HG02798 (cell line): Measurements from ENCODE around the gene TCEA3.

Source experiments
- ATAC-seq: cut with Tn5 transposase; IDR thresholded peaks from one replicate; pipeline ENCODE4 v1.9.1; 2021; ENCODE audit warnings: mild to moderate bottlenecking; ENCODE audit not compliant: unreplicated experiment, poor library complexity

The TCEA3 gene

GRCh38 chr1:23448846-23449245 lies 24.3 kb upstream of the TCEA3 start:
- ATAC-seq, result no peak

- ATAC-seq, result no peak
Measured at GRCh38 chr1:23446661-23447310, 22.2 kb upstream of the TCEA3 start.

GRCh38 chr1:23444596-23445390 lies 20.2 kb upstream of the TCEA3 start:
- no peak for ATAC-seq

- no peak for ATAC-seq
Measured at GRCh38 chr1:23444104-23444533, 19.6 kb upstream of the TCEA3 start.

GRCh38 chr1:23442751-23443150 lies 18.2 kb upstream of the TCEA3 start:
- ATAC-seq, result no peak

- no peak for ATAC-seq
Measured at GRCh38 chr1:23441446-23442148, 17.0 kb upstream of the TCEA3 start.

GRCh38 chr1:23438545-23438944 lies 14.0 kb upstream of the TCEA3 start:
- no peak for ATAC-seq

- no peak for ATAC-seq
Measured at GRCh38 chr1:23437355-23437664, 12.8 kb upstream of the TCEA3 start.

- no peak for ATAC-seq
Measured at GRCh38 chr1:23436520-23437354, 12.2 kb upstream of the TCEA3 start.

- no peak for ATAC-seq
Measured at GRCh38 chr1:23434260-23434775, 9.8 kb upstream of the TCEA3 start.

- no peak for ATAC-seq
Measured at GRCh38 chr1:23433122-23433521, 8.6 kb upstream of the TCEA3 start.

- ATAC-seq, result no peak
Measured at GRCh38 chr1:23431431-23431830, 6.9 kb upstream of the TCEA3 start.

GRCh38 chr1:23430803-23431202 lies 6.3 kb upstream of the TCEA3 start:
- ATAC-seq, result no peak

- no peak for ATAC-seq
Measured at GRCh38 chr1:23428136-23428905, 3.8 kb upstream of the TCEA3 start.

GRCh38 chr1:23427550-23427949 lies 3.0 kb upstream of the TCEA3 start:
- no peak for ATAC-seq

GRCh38 chr1:23426828-23427227 lies 2.3 kb upstream of the TCEA3 start:
- ATAC-seq, result no peak

GRCh38 chr1:23425193-23425494 lies 596 bp upstream of the TCEA3 start:
- no peak for ATAC-seq

GRCh38 chr1:23423415-23424292 lies 894 bp downstream of the TCEA3 start:
- ATAC-seq, result no peak

GRCh38 chr1:23422941-23423340 lies 1.6 kb downstream of the TCEA3 start:
- no peak for ATAC-seq
